Endothelial cell of umbilical vein (primary cell): ENCODE results near the gene MYOZ3. TPM values are rescaled to one million over a fixed set of nuclear protein-coding genes. Genes with fewer than 3 reads are reported as not detected.
A peak's percentile ranks its signal among the peaks of the same experiment; 100 is the strongest.

Source experiments
- BruUV-seq: library from RNA; stranded (reverse); fragments of 400-500 nt; replicated peaks from 2 replicates; lab custom pipeline; 2021; lab: Mats Ljungman, UMichigan
- CTCF ChIA-PET: fragments of 300-600, 350-600 bp; sonication (Branson Sonifier 250); formaldehyde crosslinking; loops from one replicate; lab custom pipeline; 2021; ENCODE audit warnings: antibody characterized with exemption, inconsistent platforms; lab: Charles Lee
- POLR2A ChIA-PET: fragments of 300-600, 350-600 bp; sonication (Branson Sonifier 250); formaldehyde crosslinking; loops from one replicate; lab custom pipeline; 2021; ENCODE audit warnings: antibody characterized with exemption, inconsistent platforms; lab: Charles Lee
- DNase-seq: peaks from one replicate; pipeline ENCODE4 v3.0.0-alpha.2; 2011; ENCODE audit warnings: low read depth, low spot score
- FAIRE-seq: peaks from 2 replicates; lab custom pipeline; 2011; peaks lifted over from hg19 to GRCh38; lab: Jason Lieb, UNC
- H2AFZ ChIP-seq: 2 replicates; pipeline ENCODE4 v1.6.0; 2012; ENCODE audit warnings: low read depth, low read length, control low read depth, inconsistent platforms
- H3K27ac ChIP-seq: 2 replicates; pipeline ENCODE4 v1.5.1; 2011; ENCODE audit warnings: low read depth, mild to moderate bottlenecking, control low read depth, low read length, moderate library complexity; ENCODE audit not compliant: insufficient read depth
- H3K27me3 ChIP-seq, 2 experiments: 2 replicates each; pipeline versions ENCODE4 v1.6.0 to v1.6.1; 2011; ENCODE audit warnings: low read length in 2 of 2, mixed read lengths in 1 of 2; ENCODE audit not compliant: control insufficient read depth in 2 of 2, insufficient read depth in 2 of 2
- H3K36me3 ChIP-seq, 2 experiments: 2 replicates in 1 of 2; 3 replicates in 1 of 2; pipeline ENCODE4 v1.5.1; 2011; ENCODE audit warnings: low read length in 2 of 2, mild to moderate bottlenecking in 1 of 2, moderate library complexity in 1 of 2; ENCODE audit not compliant: control insufficient read depth in 2 of 2, insufficient read depth in 2 of 2; ENCODE audit errors: extremely low read depth in 1 of 2
- H3K4me1 ChIP-seq: 3 replicates; pipeline ENCODE4 v1.5.1; 2011; ENCODE audit warnings: mild to moderate bottlenecking, low read length; ENCODE audit not compliant: control insufficient read depth, insufficient read depth; ENCODE audit errors: extremely low read depth
- H3K4me2 ChIP-seq: 2 replicates; pipeline ENCODE4 v1.6.1; 2011; ENCODE audit warnings: low read length, control low read depth, mixed read lengths; ENCODE audit not compliant: insufficient read depth
- H3K4me3 ChIP-seq, 3 experiments: fragments of 200-600 bp in 1 of 3; sonication (generic), shearing (Covaris generic) in 1 of 3; replicated peaks in 1 of 3; 2 replicates each; pipeline ENCODE4 v1.5.1; 2011 to 2016; ENCODE audit warnings: control low read depth in 3 of 3, low read length in 3 of 3, mild to moderate bottlenecking in 2 of 3, inconsistent platforms in 1 of 3, low read depth in 1 of 3, moderate library complexity in 1 of 3; ENCODE audit not compliant: insufficient read depth in 1 of 3
- H3K79me2 ChIP-seq: 2 replicates; pipeline ENCODE4 v1.6.0; 2012; ENCODE audit warnings: low read length, inconsistent platforms; ENCODE audit not compliant: control insufficient read depth, insufficient read depth
- H3K9ac ChIP-seq: replicated peaks from 2 replicates; pipeline ENCODE3; 2011; ENCODE audit warnings: low read length, control low read depth; ENCODE audit not compliant: insufficient read depth; ENCODE audit errors: extremely low read depth
- H3K9me1 ChIP-seq: replicated peaks from 3 replicates; pipeline ENCODE4 v1.6.0; 2011; ENCODE audit warnings: mild to moderate bottlenecking, low read length; ENCODE audit not compliant: control insufficient read depth, insufficient read depth; ENCODE audit errors: extremely low read depth
- H3K9me3 ChIP-seq: replicated peaks from 2 replicates; pipeline ENCODE4 v1.5.1; 2012; ENCODE audit warnings: low read length, inconsistent platforms; ENCODE audit not compliant: control insufficient read depth, insufficient read depth
- H4K20me1 ChIP-seq: replicated peaks from 2 replicates; pipeline ENCODE3; 2011; ENCODE audit warnings: mild to moderate bottlenecking, low read length; ENCODE audit not compliant: control insufficient read depth, insufficient read depth; ENCODE audit errors: extremely low read depth
- JUN ChIP-seq: IDR thresholded peaks from 2 replicates; pipeline ENCODE4 v1.6.1; 2011; ENCODE audit warnings: borderline replicate concordance, low read depth; ENCODE audit not compliant: insufficient read length, insufficient read depth
- POLR2A ChIP-seq: IDR thresholded peaks from 2 replicates; pipeline ENCODE4 v1.6.1; 2012; ENCODE audit warnings: low read depth, mild to moderate bottlenecking, control low read depth, low read length
- POLR2AphosphoS5 ChIP-seq: IDR thresholded peaks from 2 replicates; pipeline ENCODE4 v1.6.1; 2012; ENCODE audit warnings: low read depth, mild to moderate bottlenecking, control low read depth, low read length, moderate library complexity; ENCODE audit not compliant: insufficient read depth
- dilution Hi-C: fragments of 300-500 bp; cut with MboI; formaldehyde crosslinking; loops from one replicate; pipeline ENCODE4 v1.15.0; 2019; ENCODE audit warnings: low sequenced_read_pairs; ENCODE audit not compliant: extremely low pct_ligation_motif_present
- intact Hi-C: fragments of 100-400 bp; cut with micrococcal nuclease; formaldehyde crosslinking; loops from one replicate; pipeline ENCODE4 v1.10.0; 2022
- polyA plus RNA-seq, 4 experiments: library from polyadenylated mRNA; depleted of rRNA in 3 of 4; stranded (reverse) in 3 of 4; unstranded in 1 of 4; fragments of >200 nt; gene quantifications; 2 replicates each; pipeline versions ENCODE4 v1.2.1 to v1.2.3, GENCODE V29; 2011 to 2012; ENCODE audit warnings: missing spikeins in 1 of 4
- total RNA-seq: library from RNA; stranded (reverse); gene quantifications from 2 replicates; pipeline ENCODE4 v1.2.3, GENCODE V29; 2021

MYOZ3 gene
- total and polyA plus RNA-seq, 2 donors (not counting 3 experiments of a cell fraction or from before 2014, with no cell fraction given): 0.43 to 1.1 TPM

DNA sequence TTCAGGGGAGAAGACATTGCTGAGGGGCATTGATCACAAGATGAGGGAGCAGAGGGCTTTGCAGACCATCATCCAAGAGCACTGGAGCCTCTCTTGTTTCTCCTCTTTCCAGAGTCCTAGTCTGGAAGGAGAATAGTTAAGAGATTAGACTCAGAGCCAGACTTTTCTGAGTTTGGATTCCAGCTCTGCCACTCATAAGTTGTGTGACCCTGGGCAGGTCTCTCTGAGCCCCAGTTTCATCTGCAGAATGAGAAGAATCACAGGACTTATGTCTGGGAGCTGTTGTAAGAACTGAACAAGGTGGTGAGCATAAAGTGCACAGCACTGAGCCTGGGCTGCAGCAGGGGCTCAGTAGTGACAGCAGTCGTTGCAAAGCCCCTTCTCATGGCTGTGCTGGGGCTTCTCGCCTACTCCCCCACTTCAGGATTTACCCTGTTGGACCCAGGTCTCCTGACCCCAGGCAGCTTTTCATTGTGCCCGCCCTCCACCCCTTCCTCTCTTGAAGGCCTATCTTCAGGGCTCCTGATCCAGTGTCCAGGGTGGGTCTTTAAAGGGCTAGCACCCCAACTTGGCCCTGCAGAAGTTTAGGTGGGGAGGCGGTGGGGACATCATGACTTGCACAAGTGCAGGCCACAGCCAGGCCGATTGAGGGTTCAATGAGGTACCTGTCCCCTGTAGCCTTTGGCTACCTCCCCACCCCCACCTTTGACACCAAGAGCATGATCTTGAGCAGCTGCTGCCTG, 19.1 kb upstream of the MYOZ3 start:
- no peaks in the 10 kb centered on the region for H3K9me1 ChIP-seq
- peak overlapping the region; percentile 98 for H3K9ac ChIP-seq
- DNase-seq: no peak
- intact Hi-C loops (loop anchor here (1.0 to 2.0 kb wide), 6 partner anchors 11 to 191 kb away; no protein-coding TSS in a partner anchor), dilution Hi-C loops (no loop called here)
- peaks cover 46% of the 10 kb centered on the region for H3K79me2 ChIP-seq
- H3K9me3 ChIP-seq: no peaks in the 10 kb centered on the region
- FAIRE-seq: no peak
- H3K27ac ChIP-seq: peak overlapping the region; percentile 98
- H3K36me3 ChIP-seq: peaks cover 0 to 5% of the 10 kb centered on the region in 2 experiments
- H4K20me1 ChIP-seq: no peaks in the 10 kb centered on the region
- ChIA-PET POLR2A (interaction anchor here (1.0 to 1.5 kb wide), 3 partner anchors 11 to 52 kb away, joined by 3 to 4 read pairs (median 3); no protein-coding TSS in a partner anchor), CTCF (interaction anchor here (0.9 to 6.8 kb wide), 13 partner anchors 11 to 183 kb away, joined by 3 to 52 read pairs (median 5); partner anchors contain the start of gene RBM22)
- peak overlapping the region; percentile 78 for H3K4me2 ChIP-seq
- peak overlapping the region in 2 of 3 experiments; percentile 60 to 73 for H3K4me3 ChIP-seq
- peaks cover 71% of the 10 kb centered on the region for H3K4me1 ChIP-seq
- TF ChIP-seq POLR2A (peak; percentile 9), POLR2AphosphoS5 (no peak)
- no peak overlapping the region for H2AFZ ChIP-seq
- no peaks in the 10 kb centered on the region for H3K27me3 ChIP-seq
- BruUV-seq: no TSS peak

DNA sequence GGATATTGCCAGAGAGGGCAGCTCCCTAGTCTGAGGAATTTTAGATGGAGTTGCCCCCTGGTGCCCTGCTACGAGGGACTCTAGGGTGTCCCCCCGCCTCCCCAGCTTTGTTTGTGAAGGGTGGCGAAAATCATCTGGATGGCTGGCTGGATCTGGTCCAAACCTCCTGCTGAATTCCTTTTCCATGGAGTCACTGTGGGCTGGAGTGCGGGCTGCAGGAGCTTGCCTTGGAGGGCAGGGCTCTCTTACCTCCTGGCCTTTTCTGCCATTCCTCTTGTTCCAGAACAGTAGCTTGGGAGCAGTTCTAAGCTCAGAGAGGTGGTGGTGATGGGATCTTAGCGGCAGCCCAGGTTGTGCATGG, 18.5 kb upstream of the MYOZ3 start:
- peaks cover 51% of the 10 kb centered on the region for H3K79me2 ChIP-seq
- peak overlapping the region; percentile 98 for H3K27ac ChIP-seq
- H3K4me3 ChIP-seq: peak overlapping the region in 2 of 3 experiments; percentile 60 to 73
- no TSS peak for BruUV-seq
- intact Hi-C loops: loop anchor here (1.0 kb wide), 2 partner anchors 11 to 81 kb away; no protein-coding TSS in a partner anchor
- DNase-seq (peak; percentile 84), FAIRE-seq (peak; percentile 92)
- H3K9me1 ChIP-seq: no peaks in the 10 kb centered on the region
- H3K4me2 ChIP-seq: peak overlapping the region; percentile 78
- H3K9ac ChIP-seq: peak overlapping the region; percentile 98
- H3K4me1 ChIP-seq: peaks cover 67% of the 10 kb centered on the region
- peaks cover 0 to 9% of the 10 kb centered on the region in 2 experiments for H3K36me3 ChIP-seq
- CTCF ChIA-PET: interaction anchor here (0.9 to 6.8 kb wide), 13 partner anchors 10 to 183 kb away, joined by 3 to 52 read pairs (median 5); partner anchors contain the start of gene RBM22
- no peak overlapping the region for H2AFZ ChIP-seq
- dilution Hi-C loops: no loop called here
- H3K27me3 ChIP-seq: no peaks in the 10 kb centered on the region
- H4K20me1 ChIP-seq: no peaks in the 10 kb centered on the region
- POLR2A ChIA-PET: interaction anchor here (1.0 to 1.5 kb wide), 2 partner anchors 11 to 53 kb away, joined by 3 to 4 read pairs; no protein-coding TSS in a partner anchor
- TF ChIP-seq POLR2A (no peak), JUN (peak; percentile 23)
- H3K9me3 ChIP-seq: no peaks in the 10 kb centered on the region
